ENCODE data around the gene KRT15. TPM values are rescaled to one million over a fixed set of nuclear protein-coding genes. Genes with fewer than 3 reads are reported as not detected.

The KRT15 gene
- total and polyA plus RNA-seq, 9 of the 15 experiments (the other 6 are each of a cell fraction or from before 2014, with no cell fraction given) = 0.28 to 4.4 (median 0.56) TPM

DNA sequence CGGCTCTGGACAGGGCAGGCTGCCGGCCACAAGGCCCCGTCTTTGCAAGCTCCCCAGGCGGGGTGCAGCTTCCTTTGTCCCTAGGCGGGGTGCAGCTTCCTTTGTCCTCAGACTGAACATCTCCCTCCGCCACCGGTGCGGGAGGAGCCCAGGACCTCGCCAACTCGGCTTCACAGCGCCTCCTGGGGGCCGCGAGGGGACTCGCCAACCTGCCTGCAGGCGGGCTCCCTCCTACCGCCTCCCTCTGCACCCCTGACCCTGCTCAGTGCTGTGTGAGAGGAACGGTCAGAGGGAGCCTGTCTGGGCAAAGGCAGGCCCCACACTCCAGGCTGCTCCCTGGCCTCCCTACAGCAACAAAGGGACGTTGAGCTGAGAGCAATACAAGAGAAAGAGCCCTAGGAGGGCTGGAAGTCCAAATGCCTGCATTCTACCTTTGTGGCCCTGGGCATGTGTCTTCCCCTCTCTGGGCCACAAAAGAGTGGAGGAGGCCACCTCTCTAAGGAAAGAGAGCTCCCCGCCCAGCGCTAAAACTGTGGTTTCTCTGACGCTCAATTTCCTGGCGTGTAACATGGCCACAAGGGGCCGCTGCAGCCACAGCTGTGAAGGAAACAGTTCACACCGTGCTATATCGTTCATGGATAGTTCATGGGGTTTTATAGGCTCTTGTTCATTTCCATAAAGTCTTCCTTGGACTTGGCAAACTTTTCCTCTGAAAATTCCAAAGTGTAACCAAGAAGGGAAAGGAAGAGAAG, 30.3 kb upstream of the KRT15 start (continued):
- TF ChIP-seq SMARCE1 (IDR thresholded peaks at IDR 0.05) (0 out of 2 replicates have a peak, but pooled peaks have one; percentile 5), PHF21A (IDR thresholded peaks at IDR 0.05; ENCODE audit: borderline replicate concordance, low read depth) (no peak), CTBP1 (IDR thresholded peaks at IDR 0.05; ENCODE audit: borderline replicate concordance) (peak; percentile 66; the same call in 1 of the 2 replicates), ZNF146 (CRISPR knock-in tag; IDR thresholded peaks at IDR 0.05; ENCODE audit: unreplicated experiment) (no peak), ETS2 (tag; IDR thresholded peaks at IDR 0.05; ENCODE audit: borderline replicate concordance, poor library complexity, severe bottlenecking) (no peak)
- TF ChIP-seq, protein P1, sequence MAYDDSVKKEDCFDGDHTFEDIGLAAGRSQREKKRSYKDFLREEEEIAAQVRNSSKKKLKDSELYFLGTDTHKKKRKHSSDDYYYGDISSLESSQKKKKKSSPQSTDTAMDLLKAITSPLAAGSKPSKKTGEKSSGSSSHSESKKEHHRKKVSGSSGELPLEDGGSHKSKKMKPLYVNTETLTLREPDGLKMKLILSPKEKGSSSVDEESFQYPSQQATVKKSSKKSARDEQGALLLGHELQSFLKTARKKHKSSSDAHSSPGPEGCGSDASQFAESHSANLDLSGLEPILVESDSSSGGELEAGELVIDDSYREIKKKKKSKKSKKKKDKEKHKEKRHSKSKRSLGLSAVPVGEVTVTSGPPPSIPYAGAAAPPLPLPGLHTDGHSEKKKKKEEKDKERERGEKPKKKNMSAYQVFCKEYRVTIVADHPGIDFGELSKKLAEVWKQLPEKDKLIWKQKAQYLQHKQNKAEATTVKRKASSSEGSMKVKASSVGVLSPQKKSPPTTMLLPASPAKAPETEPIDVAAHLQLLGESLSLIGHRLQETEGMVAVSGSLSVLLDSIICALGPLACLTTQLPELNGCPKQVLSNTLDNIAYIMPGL (CRISPR knock-in tag; IDR thresholded peaks at IDR 0.05) = 0 out of 2 replicates have a peak, but pooled peaks have one; percentile 24
